Karpas-422 (cell line): Measurements from ENCODE around the gene LRRC8D. TPM values are rescaled to one million over a fixed set of nuclear protein-coding genes. Genes with fewer than 3 reads are reported as not detected.

Source experiments
- DNase-seq: peaks from one replicate; pipeline ENCODE4 v3.0.0-alpha.2; 2015
- H2AFZ ChIP-seq: fragments of 200-600 bp; sonication (generic); 2 replicates; pipeline ENCODE4 v1.6.1; 2014; ENCODE audit warnings: antibody characterized with exemption, low read length, mixed read lengths
- H3K27ac ChIP-seq: fragments of 200-600 bp; sonication (generic); 2 replicates; pipeline ENCODE4 v1.5.1; 2014; ENCODE audit warnings: mild to moderate bottlenecking, low read length, moderate library complexity
- H3K27me3 ChIP-seq: fragments of 200-600 bp; sonication (generic); 2 replicates; pipeline ENCODE4 v1.6.1; 2014; ENCODE audit warnings: low read length, mixed read lengths
- H3K36me3 ChIP-seq: fragments of 200-600 bp; sonication (generic); 2 replicates; pipeline ENCODE4 v1.6.1; 2014; ENCODE audit warnings: low read length, mixed read lengths; ENCODE audit not compliant: insufficient read depth
- H3K4me1 ChIP-seq: fragments of 200-600 bp; sonication (generic); 2 replicates; pipeline ENCODE4 v1.6.1; 2014; ENCODE audit warnings: mild to moderate bottlenecking, low read length, mixed read lengths
- H3K4me2 ChIP-seq: fragments of 200-600 bp; sonication (generic); 2 replicates; pipeline ENCODE4 v1.6.1; 2014; ENCODE audit warnings: low read length, low read depth, mild to moderate bottlenecking; ENCODE audit not compliant: poor library complexity, severe bottlenecking
- H3K4me3 ChIP-seq: fragments of 200-600 bp; sonication (generic); 2 replicates; pipeline ENCODE4 v1.5.1; 2014; ENCODE audit warnings: mild to moderate bottlenecking, antibody characterized with exemption, low read length, mixed read lengths
- H3K79me2 ChIP-seq: fragments of 200-600 bp; sonication (generic); 2 replicates; pipeline ENCODE4 v1.6.1; 2014; ENCODE audit warnings: mild to moderate bottlenecking, low read length, mixed read lengths
- H3K9ac ChIP-seq: fragments of 200-600 bp; sonication (generic); 2 replicates; pipeline ENCODE4 v1.6.0; 2014; ENCODE audit warnings: low read length
- H3K9me2 ChIP-seq: fragments of 200-600 bp; sonication (generic), shearing (Covaris generic); replicated peaks from 2 replicates; pipeline ENCODE4 v1.6.0; 2014; ENCODE audit warnings: mild to moderate bottlenecking, low read length, moderate library complexity; ENCODE audit not compliant: insufficient read depth
- H3K9me3 ChIP-seq: fragments of 300-700, 200-600 bp; sonication (generic); 2 replicates; pipeline ENCODE4 v1.6.1; 2014; ENCODE audit warnings: low read length, mixed read lengths
- H4K20me1 ChIP-seq: fragments of 200-600 bp; sonication (generic); 2 replicates; pipeline ENCODE4 v1.6.1; 2014; ENCODE audit warnings: mild to moderate bottlenecking, antibody characterized with exemption, low read length, low read depth; ENCODE audit not compliant: insufficient read depth
- total RNA-seq: library from RNA; depleted of rRNA; stranded (reverse); fragments of >200 nt; shearing (Covaris generic); gene quantifications from 2 replicates; pipeline ENCODE4 v1.2.3, GENCODE V29; 2014; ENCODE audit warnings: low replicate concordance

The LRRC8D gene
- total RNA-seq, 1 experiment from 2014 or later: 48.9 TPM

DNA sequence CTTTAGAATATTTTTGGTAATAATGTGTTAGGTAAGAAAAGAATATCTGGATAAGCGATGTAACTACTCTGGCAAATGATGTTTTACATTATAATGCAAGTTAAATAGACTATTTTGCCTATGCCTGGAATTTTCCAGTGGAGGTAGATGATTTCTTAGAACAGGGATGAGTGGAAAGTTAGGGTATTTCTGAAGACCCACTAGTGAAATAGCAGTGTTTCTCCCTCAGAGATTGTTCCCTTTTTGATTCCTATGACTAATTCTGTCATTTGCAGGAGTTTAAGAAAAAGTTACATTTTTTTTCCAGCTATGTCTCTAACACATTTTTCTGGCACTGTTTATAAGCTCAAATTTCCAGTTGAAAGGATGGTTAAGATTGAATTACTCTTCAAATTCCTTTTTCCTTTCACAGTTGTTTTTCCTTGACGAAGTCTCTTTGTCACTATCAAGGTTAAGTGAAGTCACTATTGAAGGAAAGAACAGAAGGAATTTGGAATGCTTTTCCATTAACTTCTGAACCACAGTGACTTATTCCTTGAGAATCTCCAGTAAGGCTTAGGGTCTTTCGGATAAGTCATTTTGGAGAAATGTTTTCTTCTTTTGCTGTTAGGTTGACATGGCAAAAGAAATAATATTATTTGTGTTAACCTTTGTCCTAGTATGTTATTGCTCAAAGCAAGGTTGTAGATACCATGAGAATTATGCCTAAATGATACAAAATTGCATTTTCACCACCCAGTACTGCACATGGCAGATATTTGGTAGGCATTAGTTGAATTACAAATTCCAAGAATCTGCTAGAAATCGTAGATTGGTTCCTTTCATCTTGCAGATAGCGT is 131.2 kb downstream of the LRRC8D start:
- Histone ChIP-seq H3K27me3 (no peaks in the 10 kb centered on the region), H2AFZ (no peak overlapping the region), H3K9ac (no peak overlapping the region), H3K9me2 (no peaks in the 10 kb centered on the region), H3K4me2 (no peak overlapping the region), H3K4me3 (no peak overlapping the region), H3K36me3 (no peaks in the 10 kb centered on the region), H3K4me1 (peaks cover 50% of the 10 kb centered on the region), H3K27ac (no peak overlapping the region), H3K79me2 (no peaks in the 10 kb centered on the region), H3K9me3 (no peaks in the 10 kb centered on the region), H4K20me1 (no peaks in the 10 kb centered on the region)
- DNase-seq: no peak

DNA sequence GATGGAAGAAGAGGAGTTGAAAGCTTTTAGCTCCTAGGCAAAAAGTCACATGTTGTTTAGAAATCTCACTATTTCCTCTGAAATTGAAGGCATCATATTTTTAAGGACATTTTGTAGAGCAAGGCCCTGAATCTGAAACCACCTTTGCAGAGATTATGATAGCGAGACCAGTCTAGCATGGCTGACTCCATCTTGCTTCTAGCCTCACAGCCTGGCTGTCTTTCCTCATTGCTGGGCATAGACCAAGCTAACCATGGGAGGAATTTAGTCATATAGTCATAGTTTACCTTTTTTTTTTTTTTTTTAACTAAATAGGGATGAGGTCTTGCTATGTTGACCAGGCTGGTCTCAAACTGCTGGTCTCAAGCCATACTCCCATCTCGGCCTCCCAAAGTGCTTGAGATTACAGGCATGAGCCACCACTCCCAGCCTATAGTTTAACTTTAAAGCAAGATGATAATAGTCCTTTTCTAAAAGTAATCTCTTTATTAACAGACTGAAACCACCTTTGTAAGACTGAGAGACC is 131.8 kb downstream of the LRRC8D start:
- Histone ChIP-seq H3K27ac (peak overlapping the region; percentile 32; the same call in 1 of the 2 replicates), H3K79me2 (no peaks in the 10 kb centered on the region), H3K9me3 (no peaks in the 10 kb centered on the region), H2AFZ (peak overlapping the region; percentile 89; the same call in 1 of the 2 replicates), H3K9ac (no peak overlapping the region), H3K4me2 (peak overlapping the region; percentile 47), H3K4me3 (no peak overlapping the region), H3K36me3 (no peaks in the 10 kb centered on the region), H3K27me3 (no peaks in the 10 kb centered on the region), H3K9me2 (no peaks in the 10 kb centered on the region), H3K4me1 (peaks cover 49% of the 10 kb centered on the region), H4K20me1 (no peaks in the 10 kb centered on the region)
- DNase-seq: no peak

DNA sequence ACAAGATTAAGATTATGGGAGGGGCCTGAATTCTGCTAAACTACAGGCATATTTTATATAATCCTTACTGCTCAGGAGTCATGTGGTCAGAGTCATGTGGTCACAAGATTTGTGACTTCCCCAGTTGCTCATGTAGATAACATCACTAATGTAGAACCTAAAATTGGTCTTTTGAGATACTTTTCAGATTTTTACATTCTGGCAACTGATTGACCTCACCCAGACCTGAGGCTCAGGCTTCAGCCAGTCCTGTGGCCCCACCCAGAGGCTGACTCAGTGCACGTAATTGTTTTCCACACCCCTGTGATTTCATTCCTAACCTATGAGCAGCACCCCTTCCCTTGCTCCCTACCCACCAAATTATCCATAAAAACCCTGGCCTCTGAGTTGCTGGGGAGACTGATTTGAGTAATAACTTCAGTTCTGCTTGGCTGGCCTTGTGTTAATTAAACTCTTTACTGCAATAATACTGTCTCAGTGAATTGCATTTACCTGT is 132.3 kb downstream of the LRRC8D start:
- DNase-seq: peak; percentile 84
- peak overlapping the region; percentile 89; the same call in 1 of the 2 replicates for H2AFZ ChIP-seq
- peaks cover 49% of the 10 kb centered on the region for H3K4me1 ChIP-seq
- H3K79me2 ChIP-seq: no peaks in the 10 kb centered on the region
- H4K20me1 ChIP-seq: no peaks in the 10 kb centered on the region
- no peaks in the 10 kb centered on the region for H3K9me2 ChIP-seq
- peak overlapping the region; percentile 32; the same call in 1 of the 2 replicates for H3K27ac ChIP-seq
- peak overlapping the region; percentile 47 for H3K4me2 ChIP-seq
- H3K36me3 ChIP-seq: no peaks in the 10 kb centered on the region
- H3K4me3 ChIP-seq: no peak overlapping the region
- H3K9ac ChIP-seq: no peak overlapping the region
- no peaks in the 10 kb centered on the region for H3K9me3 ChIP-seq
- no peaks in the 10 kb centered on the region for H3K27me3 ChIP-seq

DNA sequence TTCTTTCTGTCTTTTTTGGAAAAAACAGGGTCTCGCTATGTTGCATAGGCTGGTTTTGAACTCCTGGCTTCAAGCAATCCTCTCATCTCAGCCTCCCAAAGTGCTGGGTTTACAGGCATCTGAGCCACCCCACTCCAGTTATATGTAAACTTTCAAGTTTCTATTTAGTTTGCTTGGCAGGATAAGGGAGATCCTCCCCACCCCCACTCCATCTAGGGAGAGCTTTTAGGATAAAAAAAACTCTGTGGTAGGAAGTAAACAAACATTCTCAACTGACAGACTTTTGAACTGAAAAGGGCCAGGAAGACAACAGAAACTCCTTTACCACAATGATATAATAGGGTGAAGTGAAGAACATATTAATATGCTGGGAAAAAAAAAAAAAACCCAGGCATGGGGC is 133.1 kb downstream of the LRRC8D start:
- Histone ChIP-seq H2AFZ (no peak overlapping the region), H3K36me3 (no peaks in the 10 kb centered on the region), H3K27me3 (no peaks in the 10 kb centered on the region), H3K4me1 (peaks cover 49% of the 10 kb centered on the region), H3K9me2 (no peaks in the 10 kb centered on the region), H3K9ac (no peak overlapping the region), H3K27ac (no peak overlapping the region), H3K9me3 (no peaks in the 10 kb centered on the region), H3K4me2 (no peak overlapping the region), H3K4me3 (no peak overlapping the region), H3K79me2 (no peaks in the 10 kb centered on the region), H4K20me1 (no peaks in the 10 kb centered on the region)
- DNase-seq: no peak

DNA sequence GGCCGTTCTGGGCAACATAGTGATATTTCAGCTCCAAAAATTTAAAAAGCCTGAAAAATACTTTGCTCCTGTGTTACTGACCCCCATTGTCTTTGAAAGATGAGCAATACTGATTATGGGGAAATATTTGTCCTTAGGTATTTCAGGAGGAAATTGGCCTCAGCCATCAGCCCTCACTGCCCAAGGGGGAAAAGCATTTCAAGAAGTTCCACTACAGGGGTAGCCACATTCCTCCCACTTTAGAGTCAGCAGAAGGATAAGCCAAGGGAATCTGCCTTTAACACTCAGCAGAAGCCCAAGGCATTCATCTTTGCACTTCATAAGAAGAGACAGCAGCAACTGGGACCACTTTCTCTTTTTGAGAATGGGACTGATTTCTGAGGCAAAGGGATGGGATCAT is 133.6 kb downstream of the LRRC8D start:
- no peak overlapping the region for H3K4me2 ChIP-seq

DNA sequence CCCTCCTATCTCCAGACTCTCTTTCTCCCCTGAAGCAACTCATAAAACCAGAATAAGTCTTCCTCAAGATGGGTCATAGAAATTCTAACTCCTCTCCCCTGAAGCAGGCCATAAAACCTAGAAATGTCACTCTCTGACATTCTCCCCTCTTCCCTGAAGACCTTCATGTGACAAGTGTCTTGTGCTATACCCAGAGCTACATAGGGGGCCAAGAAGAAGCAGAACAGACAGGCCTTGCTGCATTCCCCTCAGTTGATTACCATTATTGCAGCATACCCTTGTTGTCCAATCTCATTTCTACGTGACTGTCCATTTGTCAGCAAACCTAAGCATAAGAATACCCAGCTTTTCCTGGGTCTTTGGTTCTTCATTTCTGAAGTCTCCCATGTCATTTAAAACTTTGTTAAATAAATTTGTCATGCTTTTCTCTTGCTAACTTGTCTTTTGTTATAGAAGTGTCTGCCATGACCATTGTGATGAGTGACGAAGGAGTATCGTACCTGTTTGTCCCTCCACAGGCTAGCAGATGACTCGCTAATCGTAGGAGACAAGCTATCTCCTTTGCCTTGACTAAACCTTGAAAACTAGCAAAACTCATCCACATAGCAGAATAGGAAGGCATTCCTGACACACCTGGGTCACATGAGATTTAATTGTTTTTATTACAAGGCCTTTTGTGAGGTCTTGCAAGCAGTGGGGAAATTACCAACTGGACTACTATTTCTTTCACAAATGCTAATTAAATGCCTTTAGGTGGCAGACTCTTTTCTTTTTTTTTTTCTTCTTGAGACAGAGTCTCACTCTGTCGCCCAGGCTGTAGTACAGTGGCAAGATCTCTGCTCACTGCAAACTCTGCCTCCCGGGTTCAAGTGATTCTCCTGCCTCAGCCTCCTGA is 134.7 kb downstream of the LRRC8D start:
- no peaks in the 10 kb centered on the region for H4K20me1 ChIP-seq
- no peaks in the 10 kb centered on the region for H3K27me3 ChIP-seq
- H3K4me3 ChIP-seq: no peak overlapping the region
- H3K9me3 ChIP-seq: no peaks in the 10 kb centered on the region
- no peak overlapping the region for H2AFZ ChIP-seq
- H3K4me1 ChIP-seq: peaks cover 38% of the 10 kb centered on the region
- no peaks in the 10 kb centered on the region for H3K79me2 ChIP-seq
- no peaks in the 10 kb centered on the region for H3K9me2 ChIP-seq
- H3K9ac ChIP-seq: no peak overlapping the region
- no peak overlapping the region for H3K27ac ChIP-seq
- no peak overlapping the region for H3K4me2 ChIP-seq
- no peak for DNase-seq
- H3K36me3 ChIP-seq: no peaks in the 10 kb centered on the region

More for the DNA sequence above, 133.6 kb downstream of the LRRC8D start:
- H3K79me2 ChIP-seq: no peaks in the 10 kb centered on the region
- peaks cover 49% of the 10 kb centered on the region for H3K4me1 ChIP-seq
- no peaks in the 10 kb centered on the region for H3K9me3 ChIP-seq
- H2AFZ ChIP-seq: no peak overlapping the region
- H4K20me1 ChIP-seq: no peaks in the 10 kb centered on the region
- H3K9ac ChIP-seq: no peak overlapping the region
- H3K36me3 ChIP-seq: no peaks in the 10 kb centered on the region
- no peak for DNase-seq
- H3K27ac ChIP-seq: no peak overlapping the region
- no peaks in the 10 kb centered on the region for H3K9me2 ChIP-seq
- no peak overlapping the region for H3K4me3 ChIP-seq
- no peaks in the 10 kb centered on the region for H3K27me3 ChIP-seq

DNA sequence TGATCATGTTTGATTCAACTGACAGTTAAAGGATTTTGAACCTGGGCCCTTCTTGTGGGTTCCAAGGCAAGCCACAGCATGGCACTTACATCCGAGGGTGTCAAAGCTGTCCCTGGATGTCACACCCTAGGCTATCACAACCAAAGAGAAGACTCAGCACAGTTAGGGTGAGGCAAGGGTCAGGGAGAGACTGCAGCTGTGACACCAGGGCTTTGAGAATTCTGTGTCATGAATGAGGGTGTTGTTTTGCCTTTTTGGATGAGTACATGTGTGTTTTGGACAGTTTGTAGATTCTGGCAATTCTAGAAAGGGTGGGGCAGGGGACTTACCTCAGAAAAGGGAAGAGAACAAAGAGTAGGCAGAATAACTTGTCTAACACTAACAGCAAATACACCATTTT is 136.3 kb downstream of the LRRC8D start:
- no peaks in the 10 kb centered on the region for H3K9me2 ChIP-seq
- H3K4me2 ChIP-seq: peak overlapping the region; percentile 54
- no peaks in the 10 kb centered on the region for H3K27me3 ChIP-seq
- no peaks in the 10 kb centered on the region for H3K9me3 ChIP-seq
- peak overlapping the region; percentile 51; the same call in 1 of the 2 replicates for H2AFZ ChIP-seq
- no peaks in the 10 kb centered on the region for H3K36me3 ChIP-seq
- no peak overlapping the region for H3K4me3 ChIP-seq
- DNase-seq: no peak
- no peaks in the 10 kb centered on the region for H4K20me1 ChIP-seq
- H3K4me1 ChIP-seq: peaks cover 32% of the 10 kb centered on the region
- H3K27ac ChIP-seq: no peak overlapping the region
- peak overlapping the region; percentile 31 for H3K9ac ChIP-seq
- no peaks in the 10 kb centered on the region for H3K79me2 ChIP-seq
